Effector memory CD4-positive, alpha-beta T cell (primary cell): ENCODE measurements around the gene MTMR3.
"Not testable (repeated sequence)": the region's sequence is repeated elsewhere in the genome, so short reads cannot be mapped to it uniquely, and the experiment has no call there.

Source experiments
- DNase-seq, 3 donors: peaks; one replicate each; pipeline ENCODE4 v3.0.0-alpha.2; 2020
- H3K27ac ChIP-seq: 2 replicates; pipeline ENCODE4 v1.7.0; 2013; ENCODE audit warnings: mild to moderate bottlenecking, low read length, moderate library complexity; ENCODE audit not compliant: insufficient read depth, poor library complexity, severe bottlenecking
- H3K27me3 ChIP-seq: replicated peaks from 2 replicates; pipeline ENCODE4 v1.7.0; 2013; ENCODE audit warnings: mild to moderate bottlenecking, low read length; ENCODE audit not compliant: insufficient read depth, control insufficient read depth, poor library complexity, severe bottlenecking
- H3K36me3 ChIP-seq: 2 replicates; pipeline ENCODE4 v1.7.0; 2013; ENCODE audit warnings: mild to moderate bottlenecking, low read length, moderate library complexity; ENCODE audit not compliant: control insufficient read depth, insufficient read depth
- H3K4me1 ChIP-seq: 2 replicates; pipeline ENCODE4 v1.7.0; 2013; ENCODE audit warnings: low read length, mild to moderate bottlenecking; ENCODE audit not compliant: control insufficient read depth, insufficient read depth, poor library complexity, severe bottlenecking
- H3K4me3 ChIP-seq: 2 replicates; pipeline ENCODE4 v1.7.0; 2013; ENCODE audit warnings: low read length, low read depth, mild to moderate bottlenecking; ENCODE audit not compliant: insufficient read depth, poor library complexity, severe bottlenecking
- H3K9me3 ChIP-seq: 2 replicates; pipeline ENCODE4 v1.7.0; 2013; ENCODE audit warnings: mild to moderate bottlenecking, low read length, moderate library complexity; ENCODE audit not compliant: control insufficient read depth

MTMR3 gene

GRCh38 chr22:29951791-29952413, 68.9 kb downstream of the MTMR3 start:
- H3K9me3 ChIP-seq = no peaks in the 10 kb centered on the region

GRCh38 chr22:29954203-29954855, 71.4 kb downstream of the MTMR3 start:
- H3K9me3 ChIP-seq = no peaks in the 10 kb centered on the region
- H3K36me3 ChIP-seq = peaks cover 3% of the 10 kb centered on the region
- no peak for DNase-seq
- H3K4me1 ChIP-seq = no peaks in the 10 kb centered on the region
- H3K27me3 ChIP-seq = no peaks in the 10 kb centered on the region
- no peak overlapping the region for H3K27ac ChIP-seq
- H3K4me3 ChIP-seq = no peak overlapping the region

More at GRCh38 chr22:29951791-29952413, 68.9 kb downstream of the MTMR3 start:
- Histone ChIP-seq H3K27ac (no peak overlapping the region), H3K4me3 (no peak overlapping the region), H3K36me3 (no peaks in the 10 kb centered on the region), H3K4me1 (no peaks in the 10 kb centered on the region), H3K27me3 (no peaks in the 10 kb centered on the region)
- DNase-seq = no peak

GRCh38 chr22:29956680-29957079, 73.7 kb downstream of the MTMR3 start:
- H3K27me3 ChIP-seq = no peaks in the 10 kb centered on the region
- H3K27ac ChIP-seq = no peak overlapping the region
- no peaks in the 10 kb centered on the region for H3K9me3 ChIP-seq
- H3K4me3 ChIP-seq = no peak overlapping the region
- H3K4me1 ChIP-seq = no peaks in the 10 kb centered on the region
- DNase-seq = no peak
- peaks cover 3% of the 10 kb centered on the region for H3K36me3 ChIP-seq

DNA sequence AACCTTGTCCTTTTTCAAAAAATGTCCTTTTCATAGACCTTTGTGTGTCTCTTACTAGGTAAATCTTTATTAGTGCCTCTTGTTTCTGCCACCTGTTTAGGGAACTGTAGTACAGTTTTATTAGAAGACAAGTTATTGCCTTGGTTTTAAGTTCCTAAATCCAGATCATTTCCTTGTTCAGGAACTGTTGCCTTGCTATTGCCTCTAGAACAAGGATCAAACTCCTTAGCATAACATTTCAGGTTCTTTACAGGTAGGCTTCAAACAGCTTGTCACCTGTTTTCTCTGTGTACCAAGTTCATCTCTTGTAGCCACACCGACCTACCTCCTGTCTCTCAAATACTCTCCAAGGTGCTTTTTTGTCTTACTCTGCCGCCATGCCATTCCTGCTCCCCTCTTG, 75.2 kb downstream of the MTMR3 start:
- Histone ChIP-seq H3K36me3 (peaks cover 3% of the 10 kb centered on the region), H3K4me3 (no peak overlapping the region), H3K4me1 (no peaks in the 10 kb centered on the region), H3K27ac (no peak overlapping the region), H3K27me3 (no peaks in the 10 kb centered on the region), H3K9me3 (no peaks in the 10 kb centered on the region)
- DNase-seq = no peak

GRCh38 chr22:29964776-29965175, 81.8 kb downstream of the MTMR3 start:
- Histone ChIP-seq H3K4me1 (no peaks in the 10 kb centered on the region), H3K36me3 (no peaks in the 10 kb centered on the region), H3K4me3 (no peak overlapping the region), H3K27me3 (no peaks in the 10 kb centered on the region), H3K9me3 (no peaks in the 10 kb centered on the region), H3K27ac (no peak overlapping the region)
- DNase-seq = no peak

GRCh38 chr22:29967461-29967860, 84.5 kb downstream of the MTMR3 start:
- no peaks in the 10 kb centered on the region for H3K4me1 ChIP-seq
- H3K4me3 ChIP-seq = no peak overlapping the region
- H3K36me3 ChIP-seq = peaks cover 5% of the 10 kb centered on the region
- H3K27me3 ChIP-seq = no peaks in the 10 kb centered on the region
- DNase-seq = no peak
- no peaks in the 10 kb centered on the region for H3K9me3 ChIP-seq
- no peak overlapping the region for H3K27ac ChIP-seq

DNA sequence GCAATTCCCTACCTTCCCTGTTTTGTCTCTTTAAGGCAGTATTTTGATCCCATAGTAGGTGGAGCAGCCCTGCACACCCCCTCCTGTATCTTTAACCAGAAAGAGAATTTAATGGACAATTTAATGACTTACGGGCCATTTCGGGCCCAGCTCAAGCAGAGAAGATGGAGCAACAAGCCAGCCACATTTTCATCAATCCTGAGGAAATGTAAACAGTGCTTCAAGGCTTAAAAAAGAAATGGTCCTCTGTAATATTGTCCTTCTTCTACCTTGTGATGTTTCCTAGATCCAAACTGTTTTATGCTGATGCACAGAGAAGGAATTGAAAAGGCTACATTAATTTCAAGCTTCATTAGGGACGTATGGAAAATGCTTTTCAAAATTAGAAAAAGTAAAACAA, 88.6 kb downstream of the MTMR3 start:
- no peaks in the 10 kb centered on the region for H3K9me3 ChIP-seq
- no peaks in the 10 kb centered on the region for H3K27me3 ChIP-seq
- peaks cover 5% of the 10 kb centered on the region for H3K36me3 ChIP-seq
- no peaks in the 10 kb centered on the region for H3K4me1 ChIP-seq
- no peak for DNase-seq
- no peak overlapping the region for H3K4me3 ChIP-seq
- no peak overlapping the region for H3K27ac ChIP-seq

DNA sequence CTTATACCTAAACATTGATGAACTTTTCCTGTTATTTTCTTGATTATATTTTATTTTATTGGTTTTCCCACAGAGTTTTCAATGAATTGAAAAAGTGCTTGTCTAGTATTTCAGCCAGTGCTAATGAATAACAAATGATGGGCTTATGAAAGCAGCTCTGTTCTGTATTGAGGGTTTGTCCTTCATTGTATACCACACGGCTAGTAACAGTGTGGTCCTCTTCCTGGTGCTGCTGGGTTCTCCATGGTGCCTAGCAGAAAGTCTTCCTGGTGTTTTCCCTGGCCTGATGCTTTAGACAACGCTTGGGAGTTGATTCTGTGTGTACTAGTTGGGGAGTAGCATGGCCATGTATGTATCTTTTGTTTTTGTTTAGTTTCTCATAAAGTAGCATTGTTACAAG, 89.1 kb downstream of the MTMR3 start:
- Histone ChIP-seq H3K4me3 (no peak overlapping the region), H3K27ac (no peak overlapping the region), H3K4me1 (no peaks in the 10 kb centered on the region), H3K9me3 (no peaks in the 10 kb centered on the region), H3K27me3 (no peaks in the 10 kb centered on the region), H3K36me3 (peaks cover 5% of the 10 kb centered on the region)
- no peak for DNase-seq

- Histone ChIP-seq H3K27ac (no peak overlapping the region), H3K27me3 (no peaks in the 10 kb centered on the region), H3K4me1 (no peaks in the 10 kb centered on the region), H3K4me3 (no peak overlapping the region), H3K9me3 (no peaks in the 10 kb centered on the region), H3K36me3 (peaks cover 5% of the 10 kb centered on the region)
- DNase-seq = no peak
Measured at GRCh38 chr22:29973269-29973668, 90.3 kb downstream of the MTMR3 start.

- H3K4me1 ChIP-seq, H3K36me3 ChIP-seq, H3K9me3 ChIP-seq, DNase-seq, H3K27ac ChIP-seq, H3K4me3 ChIP-seq, H3K27me3 ChIP-seq: not testable (repeated sequence)
Measured at GRCh38 chr22:29973680-29974079, 90.7 kb downstream of the MTMR3 start.
